ENCODE results near the gene GALNT15. TPM values are rescaled to one million over a fixed set of nuclear protein-coding genes. Genes with fewer than 3 reads are reported as not detected.

GALNT15 gene
- total RNA-seq, 2 experiments from 2014 or later: not detected

DNA sequence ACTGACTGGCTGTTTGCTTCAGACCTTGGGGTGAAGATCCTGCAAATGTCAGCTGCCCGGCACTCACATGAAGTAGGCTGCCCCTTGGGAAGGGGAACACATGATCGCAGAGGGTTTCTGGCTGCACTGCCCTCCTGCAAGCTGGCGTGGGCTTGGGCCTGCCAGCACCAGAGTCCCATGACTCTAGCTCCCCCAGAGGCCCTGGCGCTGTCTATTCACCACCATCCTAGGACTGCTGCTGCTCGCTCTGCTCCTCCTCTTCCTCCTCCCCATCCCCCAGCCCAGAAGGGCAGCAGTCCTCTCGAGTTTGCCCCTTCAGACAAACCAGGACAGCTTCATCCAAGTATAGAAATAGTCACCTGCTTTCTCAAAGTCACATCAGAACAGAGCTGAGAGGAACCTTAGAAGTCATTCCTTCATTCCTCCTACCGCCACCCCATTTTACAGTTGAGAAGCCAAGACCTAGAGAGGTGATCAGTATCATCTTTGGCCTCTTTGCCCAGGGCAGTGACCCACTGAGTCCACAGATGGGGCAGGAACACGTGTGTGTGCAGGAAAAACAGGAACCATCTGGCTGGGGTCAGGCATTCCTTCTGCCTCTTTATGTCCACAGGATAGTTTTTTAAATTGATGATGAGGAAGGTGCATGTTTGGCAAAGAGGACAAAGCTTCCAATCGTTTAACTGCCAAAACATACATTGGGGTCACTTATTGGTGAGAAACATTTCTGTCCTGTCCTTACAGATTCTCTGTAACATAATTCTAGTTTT, 77.0 kb downstream of the GALNT15 start:
- Mint-ChIP-seq H3K27ac (no peak overlapping the region), H3K4me1 (ENCODE audit: low read depth) (peaks cover 5% of the 10 kb centered on the region), H3K36me3 (ENCODE audit: low read depth) (no peaks in the 10 kb centered on the region), H3K4me3 (no peak overlapping the region), H3K9me3 (no peaks in the 10 kb centered on the region), H3K27me3 (ENCODE audit: low read depth) (no peaks in the 10 kb centered on the region)
- intact Hi-C loops (cut with micrococcal nuclease): no loop called here
- DNase-seq: no peak
- CTCF ChIA-PET: interaction anchor here (1.0 to 1.5 kb wide), 4 partner anchors 9 to 201 kb away, joined by 3 read pairs; no protein-coding TSS in a partner anchor

DNA sequence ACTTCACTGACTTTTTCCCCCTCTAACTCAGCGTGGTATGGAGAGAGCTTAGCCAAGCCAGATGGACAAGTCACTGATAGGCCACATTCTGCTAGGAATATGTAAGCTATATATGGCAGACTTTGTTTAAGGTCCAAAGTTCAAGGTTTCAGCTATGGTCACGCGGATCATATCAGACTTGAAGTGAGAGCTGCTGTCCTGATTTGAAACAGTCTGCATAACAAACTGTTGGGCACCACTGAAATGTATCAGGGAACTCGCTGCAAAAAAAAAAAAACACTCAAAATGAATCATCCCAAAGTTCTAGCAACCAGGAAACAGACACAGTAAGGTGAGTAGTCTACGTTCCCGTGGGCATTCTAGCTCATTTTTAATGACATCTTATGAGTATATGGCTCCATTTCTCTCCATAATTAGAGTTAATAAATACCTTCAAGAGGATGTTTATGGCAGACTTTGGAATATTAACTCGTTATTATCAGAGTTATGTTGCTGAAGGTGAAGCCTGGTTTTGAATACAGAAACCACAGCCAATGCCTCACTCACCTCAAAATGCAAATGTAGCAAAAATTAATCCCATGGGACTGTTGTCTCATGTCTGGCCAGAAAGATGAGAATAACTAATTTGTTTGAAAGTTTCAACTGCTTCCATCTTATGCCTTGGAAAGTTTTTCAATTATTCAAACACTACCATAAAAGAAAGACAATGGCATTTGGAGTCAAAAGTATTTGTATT, 77.9 kb downstream of the GALNT15 start:
- Mint-ChIP-seq H3K4me1 (ENCODE audit: low read depth) (peaks cover 2% of the 10 kb centered on the region), H3K9me3 (no peaks in the 10 kb centered on the region), H3K4me3 (no peak overlapping the region), H3K27me3 (ENCODE audit: low read depth) (no peaks in the 10 kb centered on the region), H3K36me3 (ENCODE audit: low read depth) (no peaks in the 10 kb centered on the region), H3K27ac (no peak overlapping the region)
- intact Hi-C loops (cut with micrococcal nuclease): no loop called here
- CTCF ChIA-PET: interaction anchor here (1.0 to 1.5 kb wide), 3 partner anchors 8 to 202 kb away, joined by 3 read pairs; no protein-coding TSS in a partner anchor
- no peak for DNase-seq

DNA sequence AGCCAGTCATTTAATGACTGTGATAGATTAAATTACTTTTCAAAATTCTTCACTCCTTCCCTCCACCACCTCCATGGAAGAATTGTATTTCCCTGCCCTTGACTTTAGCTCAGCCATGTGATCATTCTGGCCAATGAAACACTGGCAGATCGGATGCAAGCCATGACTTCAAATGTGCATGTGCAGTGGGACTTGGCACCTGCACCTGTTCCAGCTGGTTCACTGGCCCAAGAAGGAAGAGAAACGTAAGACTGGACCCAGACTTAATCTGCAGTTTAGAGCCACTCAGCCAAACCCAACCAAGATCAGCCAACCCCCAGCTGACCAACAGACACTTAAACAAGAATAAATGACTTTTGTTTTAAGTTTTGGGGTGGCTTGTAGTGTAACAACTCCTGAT, 78.5 kb downstream of the GALNT15 start:
- no peaks in the 10 kb centered on the region for H3K36me3 Mint-ChIP-seq (ENCODE audit: low read depth)
- intact Hi-C loops (cut with micrococcal nuclease): no loop called here
- CTCF ChIA-PET: interaction anchor here (1.1 kb wide), 1 partner anchor 203 kb away, joined by 3 read pairs; no protein-coding TSS in a partner anchor
- no peaks in the 10 kb centered on the region for H3K9me3 Mint-ChIP-seq
- no peak overlapping the region for H3K27ac Mint-ChIP-seq
- no peaks in the 10 kb centered on the region for H3K27me3 Mint-ChIP-seq (ENCODE audit: low read depth)
- H3K4me3 Mint-ChIP-seq: no peak overlapping the region
- no peak for DNase-seq
- peaks cover 2% of the 10 kb centered on the region for H3K4me1 Mint-ChIP-seq (ENCODE audit: low read depth)

DNA sequence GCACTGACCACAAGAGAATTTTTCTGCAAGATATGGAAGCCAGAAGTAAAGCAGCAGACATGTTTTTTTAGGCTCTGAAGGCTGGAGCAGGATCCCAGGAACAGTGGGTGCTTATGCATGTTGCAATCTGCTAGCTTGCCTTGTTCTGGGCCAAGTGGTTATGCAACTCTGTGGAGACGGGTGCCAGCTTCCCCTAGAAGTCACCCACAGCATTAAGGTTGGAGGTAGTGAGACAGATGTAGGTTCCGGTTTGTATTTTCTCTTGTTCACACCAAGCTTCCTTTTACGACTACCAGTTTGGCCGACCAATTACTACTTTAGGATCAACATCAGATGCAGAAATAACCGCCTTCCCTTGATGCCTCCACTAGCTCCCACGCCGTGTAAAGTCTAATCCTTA, 79.1 kb downstream of the GALNT15 start:
- no peak overlapping the region for H3K4me3 Mint-ChIP-seq
- no peak for DNase-seq
- H3K36me3 Mint-ChIP-seq (ENCODE audit: low read depth): no peaks in the 10 kb centered on the region
- intact Hi-C loops (cut with micrococcal nuclease): no loop called here
- H3K4me1 Mint-ChIP-seq (ENCODE audit: low read depth): peaks cover 2% of the 10 kb centered on the region
- CTCF ChIA-PET: interaction anchor here (1.1 kb wide), 1 partner anchor 13 kb away, joined by 3 read pairs; no protein-coding TSS in a partner anchor
- no peaks in the 10 kb centered on the region for H3K9me3 Mint-ChIP-seq
- H3K27ac Mint-ChIP-seq: no peak overlapping the region
- no peaks in the 10 kb centered on the region for H3K27me3 Mint-ChIP-seq (ENCODE audit: low read depth)

DNA sequence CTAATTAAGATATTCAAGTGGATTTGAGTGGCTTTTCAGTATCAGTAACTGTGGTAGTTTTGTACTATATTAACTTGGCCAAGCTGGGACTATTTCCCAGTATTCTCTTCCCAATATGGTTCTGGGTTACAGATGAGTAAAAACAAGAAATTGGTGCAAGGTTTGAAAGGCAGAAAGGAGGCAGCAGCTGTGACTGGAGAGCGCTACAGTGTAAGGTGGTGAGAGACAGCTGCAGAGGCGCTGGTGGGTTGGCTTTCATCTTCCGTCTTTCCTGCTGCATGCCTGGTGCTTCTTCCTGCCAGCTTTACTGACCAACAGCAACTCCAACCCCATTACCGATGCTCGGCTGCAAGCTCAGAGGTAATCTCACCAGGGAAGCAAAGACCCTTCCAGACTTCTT, 80.4 kb downstream of the GALNT15 start:
- Mint-ChIP-seq H3K27me3 (ENCODE audit: low read depth) (no peaks in the 10 kb centered on the region), H3K4me3 (no peak overlapping the region), H3K4me1 (ENCODE audit: low read depth) (peaks cover 9% of the 10 kb centered on the region), H3K27ac (no peak overlapping the region), H3K9me3 (no peaks in the 10 kb centered on the region), H3K36me3 (ENCODE audit: low read depth) (peaks cover 1% of the 10 kb centered on the region)
- no peak for DNase-seq
- intact Hi-C loops (cut with micrococcal nuclease): no loop called here
- CTCF ChIA-PET: interaction anchor here (1.1 kb wide), 1 partner anchor 14 kb away, joined by 3 read pairs; no protein-coding TSS in a partner anchor

DNA sequence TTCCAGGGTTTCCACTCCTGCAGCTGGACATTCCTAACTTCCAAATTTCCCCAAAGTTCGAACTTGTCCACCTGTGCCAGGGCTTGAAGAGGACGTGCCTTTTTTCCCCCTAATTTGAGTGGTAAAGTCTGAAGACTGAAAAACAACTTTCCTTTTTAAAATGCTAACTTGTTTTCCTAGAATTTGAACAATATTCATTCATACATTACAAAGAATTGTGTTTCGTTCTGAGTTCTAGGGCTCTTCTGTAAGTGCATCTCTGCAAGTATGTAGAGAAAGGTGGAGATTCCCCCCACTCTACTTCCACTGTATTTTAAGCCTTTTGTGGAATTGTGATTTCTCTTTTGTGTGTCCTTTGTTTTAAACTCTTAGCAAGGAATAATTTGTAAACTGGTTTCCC, 80.8 kb downstream of the GALNT15 start:
- CTCF ChIA-PET: interaction anchor here (0.7 kb wide), 1 partner anchor 934 kb away, joined by 3 read pairs; no protein-coding TSS in a partner anchor
- no peaks in the 10 kb centered on the region for H3K27me3 Mint-ChIP-seq (ENCODE audit: low read depth)
- intact Hi-C loops (cut with micrococcal nuclease): no loop called here
- no peaks in the 10 kb centered on the region for H3K9me3 Mint-ChIP-seq
- H3K36me3 Mint-ChIP-seq (ENCODE audit: low read depth): peaks cover 1% of the 10 kb centered on the region
- no peak for DNase-seq
- no peak overlapping the region for H3K4me3 Mint-ChIP-seq
- H3K27ac Mint-ChIP-seq: no peak overlapping the region
- H3K4me1 Mint-ChIP-seq (ENCODE audit: low read depth): peaks cover 11% of the 10 kb centered on the region

DNA sequence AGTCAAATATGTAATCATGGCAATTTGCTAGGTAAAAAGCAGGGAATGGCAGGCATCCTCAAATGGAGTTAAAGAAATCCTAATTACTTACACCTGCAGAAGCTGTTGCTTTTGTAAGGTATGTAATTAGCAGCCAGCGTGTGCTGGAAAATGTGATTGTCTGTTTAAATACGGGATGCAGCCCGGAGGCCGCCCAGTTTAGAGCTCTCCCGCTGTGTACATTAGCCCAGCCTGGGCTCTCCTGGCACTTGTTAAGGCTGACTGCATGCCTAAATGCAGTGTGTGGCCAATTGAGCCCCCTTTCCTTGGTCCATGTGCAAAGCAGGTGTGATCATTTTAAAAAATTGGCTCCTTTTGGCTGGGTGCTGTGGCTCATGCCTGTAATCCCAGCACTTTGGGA, 81.2 kb downstream of the GALNT15 start:
- Mint-ChIP-seq H3K4me1 (ENCODE audit: low read depth) (peaks cover 11% of the 10 kb centered on the region), H3K9me3 (no peaks in the 10 kb centered on the region), H3K4me3 (no peak overlapping the region), H3K27me3 (ENCODE audit: low read depth) (no peaks in the 10 kb centered on the region), H3K36me3 (ENCODE audit: low read depth) (peaks cover 1% of the 10 kb centered on the region), H3K27ac (no peak overlapping the region)
- intact Hi-C loops (cut with micrococcal nuclease): no loop called here
- CTCF ChIA-PET: interaction anchor here (0.7 kb wide), 1 partner anchor 934 kb away, joined by 3 read pairs; no protein-coding TSS in a partner anchor
- no peak for DNase-seq

DNA sequence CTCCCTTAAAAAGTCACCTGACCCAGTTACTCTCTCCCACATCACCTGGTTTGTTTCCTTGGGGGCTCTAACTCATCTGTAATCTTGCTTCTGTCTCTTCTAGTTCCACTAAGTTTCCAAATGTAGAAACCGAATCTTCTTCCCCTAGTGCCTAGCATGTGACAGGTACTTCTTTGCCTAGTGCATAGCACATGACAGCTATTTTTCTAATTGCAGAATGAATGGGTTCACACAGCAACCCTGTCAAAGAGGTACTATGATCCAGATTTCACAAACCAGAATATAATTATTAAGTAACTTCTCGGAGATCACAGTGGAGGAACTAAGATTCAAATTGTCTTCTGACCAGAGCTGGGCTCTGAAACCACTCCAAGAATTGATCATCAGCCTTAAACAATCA, 82.8 kb downstream of the GALNT15 start:
- intact Hi-C loops (cut with micrococcal nuclease): no loop called here
- Mint-ChIP-seq H3K27ac (no peak overlapping the region), H3K4me1 (ENCODE audit: low read depth) (peaks cover 11% of the 10 kb centered on the region), H3K36me3 (ENCODE audit: low read depth) (peaks cover 1% of the 10 kb centered on the region), H3K4me3 (no peak overlapping the region), H3K27me3 (ENCODE audit: low read depth) (no peaks in the 10 kb centered on the region), H3K9me3 (no peaks in the 10 kb centered on the region)
- DNase-seq: no peak
- CTCF ChIA-PET: interaction anchor here (0.6 kb wide), 1 partner anchor 32 kb away, joined by 3 read pairs; no protein-coding TSS in a partner anchor

DNA sequence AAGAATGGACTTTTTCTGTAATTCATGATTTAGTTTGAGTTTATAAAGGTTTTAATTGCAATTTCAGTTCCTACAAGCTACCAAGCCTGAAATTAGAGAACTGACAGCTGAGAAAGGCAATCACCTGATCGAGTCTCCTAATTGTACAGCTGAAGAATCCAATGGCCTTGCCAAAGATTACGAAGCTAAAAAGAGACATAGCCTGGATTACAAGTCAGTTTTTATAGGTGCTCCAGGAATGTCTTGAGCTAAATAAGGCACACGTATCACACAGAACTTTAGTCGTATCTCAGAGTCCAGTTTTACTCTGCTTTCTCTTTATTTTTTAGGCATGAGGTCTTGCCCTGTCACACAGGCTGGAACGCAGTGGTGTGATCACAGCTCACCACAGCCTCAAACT, 83.7 kb downstream of the GALNT15 start:
- intact Hi-C loops (cut with micrococcal nuclease): no loop called here
- Mint-ChIP-seq H3K27me3 (ENCODE audit: low read depth) (no peaks in the 10 kb centered on the region), H3K36me3 (ENCODE audit: low read depth) (peaks cover 1% of the 10 kb centered on the region), H3K27ac (no peak overlapping the region), H3K4me3 (no peak overlapping the region), H3K4me1 (ENCODE audit: low read depth) (peaks cover 11% of the 10 kb centered on the region), H3K9me3 (no peaks in the 10 kb centered on the region)
- CTCF ChIA-PET: no interaction called here
- no peak for DNase-seq

DNA sequence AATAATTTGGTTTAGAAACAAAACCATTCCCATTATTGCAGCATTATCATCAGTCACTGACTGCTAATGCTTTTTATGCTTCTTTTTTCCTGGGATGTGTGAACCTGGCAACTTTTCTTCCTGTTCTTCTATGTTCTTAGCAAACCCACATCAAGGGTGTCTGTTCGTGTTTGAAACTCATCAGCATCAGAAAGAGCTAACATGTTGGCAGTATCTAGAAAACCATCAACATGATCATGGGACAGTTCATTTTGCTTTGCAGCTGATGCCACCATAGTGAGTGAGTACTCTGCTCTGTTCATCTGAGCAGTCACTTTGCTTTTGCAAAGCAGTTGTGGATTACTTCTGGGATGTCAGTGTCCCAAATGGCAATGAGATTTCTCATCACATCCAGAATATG, 84.4 kb downstream of the GALNT15 start:
- H3K27me3 Mint-ChIP-seq (ENCODE audit: low read depth): no peaks in the 10 kb centered on the region
- H3K4me1 Mint-ChIP-seq (ENCODE audit: low read depth): peaks cover 11% of the 10 kb centered on the region
- peaks cover 1% of the 10 kb centered on the region for H3K36me3 Mint-ChIP-seq (ENCODE audit: low read depth)
- no peak overlapping the region for H3K4me3 Mint-ChIP-seq
- CTCF ChIA-PET: interaction anchor here (1.2 kb wide), 1 partner anchor 11 kb away, joined by 3 read pairs; no protein-coding TSS in a partner anchor
- DNase-seq: no peak
- H3K27ac Mint-ChIP-seq: no peak overlapping the region
- intact Hi-C loops (cut with micrococcal nuclease): no loop called here
- no peaks in the 10 kb centered on the region for H3K9me3 Mint-ChIP-seq

DNA sequence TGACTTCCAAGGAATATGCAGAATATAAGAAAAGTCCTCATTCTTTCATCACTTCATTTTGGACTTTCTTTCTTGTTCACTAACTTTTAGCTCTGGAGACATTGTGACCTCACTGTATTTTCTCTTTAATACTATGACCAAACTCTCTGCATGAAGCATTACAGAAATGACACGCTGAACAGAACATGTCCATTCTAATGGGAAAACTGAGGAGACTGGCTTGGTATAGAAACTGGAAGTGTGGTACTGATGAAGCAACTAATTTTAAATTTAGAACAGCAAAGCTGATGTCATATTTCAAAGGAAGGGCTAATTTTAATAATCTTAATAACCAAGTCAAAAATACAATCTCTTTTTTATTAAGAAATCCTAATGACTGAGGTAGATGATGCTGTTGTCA, 85.6 kb downstream of the GALNT15 start:
- DNase-seq: no peak
- H3K27ac Mint-ChIP-seq: no peak overlapping the region
- peaks cover 1% of the 10 kb centered on the region for H3K36me3 Mint-ChIP-seq (ENCODE audit: low read depth)
- intact Hi-C loops (cut with micrococcal nuclease): no loop called here
- no peaks in the 10 kb centered on the region for H3K9me3 Mint-ChIP-seq
- H3K27me3 Mint-ChIP-seq (ENCODE audit: low read depth): no peaks in the 10 kb centered on the region
- peaks cover 13% of the 10 kb centered on the region for H3K4me1 Mint-ChIP-seq (ENCODE audit: low read depth)
- CTCF ChIA-PET: interaction anchor here (1.3 kb wide), 1 partner anchor 9 kb away, joined by 3 read pairs; no protein-coding TSS in a partner anchor
- no peak overlapping the region for H3K4me3 Mint-ChIP-seq

DNA sequence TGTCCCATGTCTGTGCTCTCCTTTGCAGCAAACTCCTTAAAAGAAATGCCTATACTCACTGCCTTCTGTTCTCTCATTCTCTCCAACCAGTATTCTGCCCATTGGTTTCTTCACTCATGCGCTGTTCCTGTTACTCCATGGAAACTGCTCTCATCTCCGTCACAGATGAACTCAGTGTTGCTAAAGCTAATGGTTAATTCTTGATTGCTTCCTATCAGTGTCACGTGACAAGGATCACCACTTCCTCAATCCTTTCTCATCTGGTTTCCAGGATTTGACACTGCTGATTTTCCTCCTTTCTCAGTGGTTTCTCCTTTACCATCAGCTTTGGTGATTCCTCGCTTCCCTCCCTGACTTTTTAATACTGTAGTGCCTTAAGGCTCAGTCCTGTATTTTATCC, 87.7 kb downstream of the GALNT15 start:
- no peaks in the 10 kb centered on the region for H3K27me3 Mint-ChIP-seq (ENCODE audit: low read depth)
- H3K9me3 Mint-ChIP-seq: no peaks in the 10 kb centered on the region
- peaks cover 25% of the 10 kb centered on the region for H3K4me1 Mint-ChIP-seq (ENCODE audit: low read depth)
- no peak for DNase-seq
- intact Hi-C loops (cut with micrococcal nuclease): no loop called here
- no peak overlapping the region for H3K27ac Mint-ChIP-seq
- CTCF ChIA-PET: no interaction called here
- H3K36me3 Mint-ChIP-seq (ENCODE audit: low read depth): peaks cover 1% of the 10 kb centered on the region
- H3K4me3 Mint-ChIP-seq: no peak overlapping the region
